ENCODE measurements around the gene UNC5A.

DNA sequence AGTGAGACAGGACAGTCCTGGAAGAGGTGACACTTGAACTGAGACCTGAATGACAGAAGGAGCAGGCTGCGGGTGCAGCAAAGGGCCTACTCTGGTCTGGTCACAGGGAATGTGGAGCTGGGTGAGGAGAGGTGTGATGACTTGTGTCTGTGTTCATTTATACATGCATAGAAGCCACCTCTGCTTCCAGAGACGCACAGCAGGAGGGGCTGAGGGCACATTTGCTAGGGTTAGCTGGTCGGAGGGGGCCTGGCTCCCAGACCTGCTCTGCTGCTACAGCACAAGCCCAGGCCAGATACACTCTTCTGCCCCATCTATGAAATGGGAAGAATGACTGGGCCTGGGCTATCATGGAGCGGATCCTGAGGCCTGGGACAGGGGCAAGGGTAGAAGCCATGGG lies 15.6 kb downstream of the UNC5A start:
- TF ChIP-seq, protein P1, sequence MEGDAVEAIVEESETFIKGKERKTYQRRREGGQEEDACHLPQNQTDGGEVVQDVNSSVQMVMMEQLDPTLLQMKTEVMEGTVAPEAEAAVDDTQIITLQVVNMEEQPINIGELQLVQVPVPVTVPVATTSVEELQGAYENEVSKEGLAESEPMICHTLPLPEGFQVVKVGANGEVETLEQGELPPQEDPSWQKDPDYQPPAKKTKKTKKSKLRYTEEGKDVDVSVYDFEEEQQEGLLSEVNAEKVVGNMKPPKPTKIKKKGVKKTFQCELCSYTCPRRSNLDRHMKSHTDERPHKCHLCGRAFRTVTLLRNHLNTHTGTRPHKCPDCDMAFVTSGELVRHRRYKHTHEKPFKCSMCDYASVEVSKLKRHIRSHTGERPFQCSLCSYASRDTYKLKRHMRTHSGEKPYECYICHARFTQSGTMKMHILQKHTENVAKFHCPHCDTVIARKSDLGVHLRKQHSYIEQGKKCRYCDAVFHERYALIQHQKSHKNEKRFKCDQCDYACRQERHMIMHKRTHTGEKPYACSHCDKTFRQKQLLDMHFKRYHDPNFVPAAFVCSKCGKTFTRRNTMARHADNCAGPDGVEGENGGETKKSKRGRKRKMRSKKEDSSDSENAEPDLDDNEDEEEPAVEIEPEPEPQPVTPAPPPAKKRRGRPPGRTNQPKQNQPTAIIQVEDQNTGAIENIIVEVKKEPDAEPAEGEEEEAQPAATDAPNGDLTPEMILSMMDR (IDR thresholded peaks at IDR 0.05) = no peak
- TF ChIP-seq POLR2A (IDR thresholded peaks at IDR 0.05) = no peak

All from testis (tissue), 2 donors.